GM21737 (cell line): ENCODE results near the gene CCDC136.

Experiments
- ATAC-seq: cut with Tn5 transposase; IDR thresholded peaks from one replicate; pipeline ENCODE4 v1.9.1; 2021; ENCODE audit warnings: mild to moderate bottlenecking, moderate library complexity; ENCODE audit not compliant: unreplicated experiment

Gene CCDC136

GRCh38 chr7:128801667-128802418 lies 10.1 kb downstream of the CCDC136 start:
- ATAC-seq = no peak

DNA sequence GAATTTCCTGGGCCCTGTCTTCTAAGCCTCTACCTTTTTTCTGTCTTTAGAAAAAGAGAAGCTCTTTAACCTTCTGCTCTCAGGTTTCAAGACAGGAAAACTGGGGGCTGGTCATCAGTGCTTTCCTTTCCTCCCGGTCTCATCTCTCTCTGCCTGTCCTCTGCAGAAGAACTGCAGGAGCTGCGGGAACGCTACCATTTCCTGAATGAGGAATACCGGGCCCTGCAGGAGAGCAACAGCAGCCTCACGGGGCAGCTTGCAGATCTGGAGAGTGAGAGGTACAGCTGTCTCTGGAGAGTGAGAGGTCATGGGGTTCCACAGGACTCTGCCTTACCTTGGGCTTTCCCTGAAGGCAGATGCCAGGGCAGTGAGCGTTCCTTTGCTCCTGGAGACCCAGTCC lies 12.7 kb downstream of the CCDC136 start:
- no peak for ATAC-seq

DNA sequence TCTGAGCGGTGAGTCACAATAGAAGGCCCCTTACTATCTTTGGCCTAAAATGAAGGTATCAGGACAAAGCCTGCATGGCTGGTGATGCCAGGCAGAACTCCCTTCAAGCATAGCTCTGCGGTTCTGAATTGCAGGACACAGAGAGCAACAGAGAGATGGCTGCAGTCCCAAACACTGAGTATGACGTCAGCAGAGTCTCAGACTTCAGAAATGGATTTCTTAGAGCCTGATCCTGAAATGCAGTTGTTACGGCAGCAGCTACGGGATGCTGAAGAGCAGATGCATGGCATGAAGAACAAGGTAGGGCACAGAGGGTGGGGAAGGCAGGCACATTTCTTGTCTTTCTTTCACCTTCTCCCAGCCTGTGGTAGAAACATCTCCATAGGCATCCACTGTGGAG lies 13.5 kb downstream of the CCDC136 start:
- no peak for ATAC-seq

DNA sequence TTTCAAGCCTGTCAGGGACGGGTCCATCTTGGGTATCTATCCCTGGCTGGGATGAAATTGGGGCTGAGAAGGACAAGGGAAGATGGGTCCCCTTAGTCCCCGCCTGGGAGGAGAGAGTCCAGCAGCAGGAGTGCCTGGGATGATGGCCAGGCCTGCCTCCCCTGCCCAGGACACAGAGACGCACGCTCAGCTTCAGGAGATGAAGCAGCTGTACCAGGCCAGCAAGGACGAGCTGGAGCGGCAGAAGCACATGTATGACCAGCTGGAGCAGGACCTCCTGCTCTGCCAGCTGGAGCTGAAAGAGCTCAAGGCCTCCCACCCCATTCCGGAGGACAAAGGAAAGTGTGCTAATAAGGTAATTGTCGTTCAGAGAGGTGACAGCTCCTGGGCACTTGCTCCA lies 15.4 kb downstream of the CCDC136 start:
- ATAC-seq = no peak

GRCh38 chr7:128809363-128809762 lies 17.6 kb downstream of the CCDC136 start:
- no peak for ATAC-seq

DNA sequence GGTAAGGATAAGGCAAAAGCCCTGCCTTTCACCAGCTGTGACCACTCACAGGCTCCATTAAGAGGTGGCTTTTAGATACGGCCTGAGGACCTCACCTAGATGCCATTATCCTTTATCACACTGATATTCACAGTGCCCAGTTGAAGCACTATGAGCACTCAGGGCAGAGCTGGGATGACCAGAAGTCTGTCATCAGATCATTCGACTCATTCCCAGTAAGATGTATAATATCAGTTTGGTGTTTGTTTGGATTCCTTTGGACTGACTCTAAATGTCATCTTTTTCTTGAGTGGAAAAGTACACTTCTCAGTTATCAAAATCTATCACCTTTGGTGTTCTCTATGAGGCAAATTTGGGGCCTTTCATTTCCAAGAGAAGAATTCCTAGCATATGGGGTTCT lies 18.7 kb downstream of the CCDC136 start:
- ATAC-seq = no peak

- ATAC-seq = no peak
Observed at GRCh38 chr7:128810997-128811396, 19.2 kb downstream of the CCDC136 start.

DNA sequence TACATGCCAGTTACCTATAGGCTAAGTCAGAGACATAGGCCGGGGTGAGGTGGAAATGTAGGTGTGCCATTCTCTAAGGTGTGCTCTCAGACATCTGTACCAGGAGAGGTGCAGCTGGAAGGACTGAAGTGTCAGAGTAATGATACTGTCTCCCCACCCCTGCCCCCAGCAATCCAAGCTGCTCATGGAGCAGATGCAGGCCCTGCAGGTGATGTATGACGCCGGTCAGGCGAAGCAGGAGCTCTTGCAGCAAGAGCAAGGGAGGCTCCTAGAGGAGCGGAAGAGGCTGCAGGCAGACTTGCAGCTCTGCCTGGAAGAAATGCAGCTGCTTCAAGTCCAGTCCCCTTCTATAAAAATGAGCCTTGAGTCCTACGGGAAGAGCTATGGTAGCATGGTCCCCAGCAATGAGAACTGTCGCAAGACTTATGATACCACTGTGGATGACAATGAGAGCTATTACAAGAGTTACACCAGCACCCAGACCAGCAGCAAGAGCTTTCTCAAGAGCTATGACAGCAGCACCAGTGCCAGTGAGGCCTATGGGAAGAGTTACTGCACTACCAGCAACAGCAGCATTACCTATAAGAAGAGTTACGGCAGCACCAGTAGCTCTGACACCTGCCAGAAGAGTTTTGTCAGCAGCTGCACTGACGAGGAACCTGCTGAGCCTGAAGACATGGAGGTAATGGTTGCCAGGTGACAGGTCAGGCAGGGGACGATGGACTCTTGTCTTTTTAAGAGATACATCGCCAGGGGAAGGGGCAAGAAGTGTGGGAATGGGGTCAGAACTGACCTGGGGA lies 20.1 kb downstream of the CCDC136 start:
- no peak for ATAC-seq

DNA sequence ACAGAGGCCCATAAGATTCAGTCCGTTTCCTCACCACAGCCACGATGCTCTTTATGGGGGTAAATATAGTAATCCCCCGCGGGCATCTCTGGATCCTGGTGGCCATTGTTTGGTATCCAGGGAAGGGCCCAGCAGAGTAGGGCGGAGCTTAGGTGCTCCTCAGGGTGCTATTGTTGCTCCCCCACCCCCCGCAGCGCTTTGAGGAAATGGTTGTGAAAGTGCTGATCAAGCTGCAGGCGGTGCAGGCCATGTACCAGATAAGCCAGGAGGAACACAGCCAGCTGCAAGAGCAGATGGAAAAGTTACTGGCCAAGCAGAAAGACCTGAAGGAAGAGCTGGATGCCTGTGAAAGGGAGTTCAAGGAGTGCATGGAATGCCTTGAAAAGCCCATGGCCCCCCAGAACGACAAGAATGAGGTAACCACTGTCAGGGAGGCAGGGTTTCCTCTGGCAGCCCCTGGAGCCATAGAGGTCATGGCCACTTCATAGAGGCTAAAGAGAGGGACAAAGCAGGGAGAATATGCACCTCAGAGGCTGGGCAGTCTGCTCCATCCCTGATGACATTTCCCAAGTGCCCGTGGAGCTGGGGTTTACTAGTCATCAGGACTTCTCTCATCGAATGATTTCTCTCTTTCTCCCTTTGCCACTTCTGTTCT lies 20.9 kb downstream of the CCDC136 start:
- ATAC-seq = no peak

- ATAC-seq = no peak
Observed at GRCh38 chr7:128814499-128814898, 22.7 kb downstream of the CCDC136 start.

- no peak for ATAC-seq
Observed at GRCh38 chr7:128815289-128815942, 23.6 kb downstream of the CCDC136 start.

DNA sequence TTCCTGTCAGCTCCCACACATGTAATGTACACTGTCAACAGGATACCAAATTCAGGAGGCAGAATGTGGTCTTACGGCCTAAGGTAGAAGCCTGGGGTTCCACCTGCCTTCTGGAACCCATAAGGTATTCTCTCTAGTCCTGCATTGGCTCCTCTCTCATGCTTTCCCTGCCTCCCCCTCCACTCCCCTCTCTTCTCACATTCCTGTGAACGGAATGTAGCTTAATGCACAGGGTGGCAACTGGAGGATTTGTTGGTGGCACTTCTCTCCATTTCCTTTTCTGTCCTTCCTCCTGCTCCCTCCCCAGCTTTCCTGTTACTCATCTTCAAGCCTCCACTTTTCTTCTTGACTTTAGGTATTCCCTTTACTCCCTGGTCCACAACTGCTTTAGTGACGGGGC lies 26.9 kb downstream of the CCDC136 start:
- no peak for ATAC-seq

DNA sequence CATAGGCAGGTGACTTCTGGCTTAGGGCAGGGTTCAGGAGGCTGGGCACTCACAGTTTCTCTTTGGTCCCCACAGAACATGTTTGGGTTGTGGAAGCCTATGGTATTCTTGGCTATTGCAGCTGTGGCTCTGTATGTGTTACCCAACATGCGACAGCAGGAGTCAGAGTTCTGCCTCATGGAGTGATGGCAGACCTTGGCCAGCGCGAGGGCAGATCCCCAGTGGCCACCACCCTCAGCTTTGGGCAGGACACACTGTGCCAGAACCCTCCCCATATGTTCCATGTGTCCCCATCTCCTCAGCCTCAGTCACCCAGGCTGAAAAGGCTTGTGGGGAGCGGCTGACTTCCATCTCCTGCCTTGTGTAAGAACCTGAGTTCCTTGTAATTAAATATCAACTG lies 30.0 kb downstream of the CCDC136 start:
- no peak for ATAC-seq

- no peak for ATAC-seq
Observed at GRCh38 chr7:128826512-128826911, 34.7 kb downstream of the CCDC136 start.

DNA sequence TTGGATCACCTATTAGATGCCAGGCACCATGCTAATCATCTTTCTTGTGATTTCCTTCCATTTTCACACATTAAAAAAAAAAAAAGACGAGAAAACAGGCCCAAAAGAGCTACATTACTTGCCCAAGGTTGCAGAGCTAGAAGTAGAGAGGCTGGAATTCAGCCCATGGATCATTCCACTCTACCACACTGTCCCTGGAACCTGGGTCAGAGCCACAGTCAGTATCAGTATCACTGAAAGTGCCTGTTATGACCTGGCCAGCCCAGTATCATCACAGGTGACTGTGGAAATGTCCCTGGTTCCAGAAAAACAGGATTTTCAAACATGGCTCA lies 35.1 kb downstream of the CCDC136 start:
- no peak for ATAC-seq

DNA sequence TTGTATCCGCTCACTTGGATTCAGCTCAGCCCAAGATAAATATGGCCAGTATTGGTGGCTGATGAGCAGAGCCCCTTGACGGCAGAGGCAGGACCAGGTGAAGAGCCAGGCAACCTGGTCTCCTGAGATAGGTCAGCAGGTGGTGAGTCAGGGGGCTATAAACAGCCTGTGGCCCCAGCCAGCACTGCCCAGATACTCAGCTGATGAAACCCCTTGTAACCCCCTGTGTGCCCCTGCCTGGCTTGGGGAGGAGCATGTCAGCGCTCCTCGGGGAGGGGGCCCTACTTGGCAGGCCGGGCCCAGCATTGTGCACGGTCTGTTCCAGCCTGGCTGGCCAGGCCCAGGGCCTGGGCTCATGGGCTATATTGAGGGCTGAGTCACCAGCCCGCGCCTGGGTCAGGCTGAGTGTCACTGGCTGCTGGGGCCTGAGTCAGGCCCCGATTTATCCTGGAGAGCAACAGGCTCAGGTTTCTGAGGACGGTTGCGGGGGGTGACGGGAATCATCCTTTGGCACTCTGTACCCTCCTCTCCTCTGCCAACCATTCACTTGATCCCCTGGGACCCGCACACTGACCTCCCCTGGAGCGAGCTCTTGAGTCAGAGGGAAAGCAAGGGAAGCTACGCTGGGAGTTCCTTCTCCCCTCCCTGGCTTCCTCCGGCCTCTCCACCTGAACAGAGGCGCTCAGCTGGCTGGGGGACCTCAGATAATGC lies 35.6 kb downstream of the CCDC136 start:
- no peak for ATAC-seq

GRCh38 chr7:128827971-128828711 lies 36.4 kb downstream of the CCDC136 start:
- ATAC-seq = no peak

DNA sequence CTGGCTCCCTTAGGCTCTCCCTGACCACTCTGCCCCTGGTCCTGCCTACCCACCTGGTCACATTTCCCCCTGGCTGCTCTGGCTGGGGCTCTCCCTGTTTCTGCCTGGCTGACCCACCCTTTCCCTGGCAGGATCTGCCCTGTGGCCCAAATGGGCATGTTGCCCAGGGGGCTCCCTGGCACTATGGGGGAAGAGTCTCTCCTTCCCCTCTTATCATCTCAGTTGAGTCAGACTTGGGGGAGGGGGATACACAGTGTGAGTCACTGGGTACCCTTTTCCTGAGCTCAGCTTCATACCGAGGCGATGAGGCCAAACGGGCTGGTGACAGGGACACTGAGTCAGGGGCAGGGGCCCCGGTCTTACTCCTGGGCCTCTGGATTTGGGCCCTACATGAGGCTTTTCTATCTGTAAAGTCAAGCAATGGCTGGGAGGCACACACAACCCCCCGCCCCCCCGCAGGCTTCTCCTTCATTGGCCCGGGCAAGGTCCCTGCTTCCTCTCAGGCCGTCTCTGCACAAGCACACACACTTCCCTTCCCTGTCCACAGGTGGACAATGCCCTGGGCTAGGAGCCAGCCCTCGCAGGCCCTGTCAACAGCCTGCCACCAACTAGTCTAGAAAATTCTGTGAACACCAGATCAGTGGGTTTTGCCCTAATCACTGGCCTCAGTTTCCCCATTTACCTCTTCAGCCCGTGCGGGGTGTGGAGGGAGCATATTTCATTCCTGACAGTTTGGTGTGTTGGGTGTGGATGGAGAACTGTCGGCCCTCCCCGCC lies 37.8 kb downstream of the CCDC136 start:
- no peak for ATAC-seq
